DND-41 (cell line): ENCODE measurements around the gene SEMA6A.

Source experiments
- ATAC-seq: fragments of 200-7000 bp; cut with Tn5 transposase; 3 replicates; pipeline ENCODE4 v1.9.1; 2021; ENCODE audit warnings: low read depth; ENCODE audit not compliant: insufficient read depth
- DNase-seq: peaks from one replicate; pipeline ENCODE4 v3.0.0-alpha.2; 2020
- H2AFZ ChIP-seq: 2 replicates; pipeline ENCODE4 v1.6.0; 2012; ENCODE audit warnings: low read depth, low read length
- H3K27ac ChIP-seq: 2 replicates; pipeline ENCODE4 v1.5.1; 2012; ENCODE audit warnings: low read length, inconsistent platforms
- H3K27me3 ChIP-seq: fragments of 200-600 bp; sonication (generic); 2 replicates; pipeline ENCODE4 v1.6.0; 2012; ENCODE audit warnings: low read length, mild to moderate bottlenecking, inconsistent platforms; ENCODE audit not compliant: insufficient read depth, poor library complexity
- H3K36me3 ChIP-seq: 2 replicates; pipeline ENCODE4 v1.5.1; 2012; ENCODE audit warnings: low read length, inconsistent platforms; ENCODE audit not compliant: insufficient read depth
- H3K4me1 ChIP-seq: 2 replicates; pipeline ENCODE4 v1.5.1; 2012; ENCODE audit warnings: mild to moderate bottlenecking, low read length; ENCODE audit not compliant: insufficient read depth
- H3K4me2 ChIP-seq: 2 replicates; pipeline ENCODE4 v1.6.0; 2012; ENCODE audit warnings: mild to moderate bottlenecking, moderate library complexity, low read length, inconsistent platforms; ENCODE audit not compliant: insufficient read depth
- H3K4me3 ChIP-seq, 2 experiments: fragments of 200-600 bp in 1 of 2; shearing (Covaris generic) in 1 of 2; 2 replicates each; pipeline ENCODE4 v1.5.1; 2012 to 2016; ENCODE audit warnings: inconsistent platforms in 2 of 2, low read length in 2 of 2, mild to moderate bottlenecking in 2 of 2, low read depth in 1 of 2, moderate library complexity in 1 of 2
- H3K79me2 ChIP-seq: 2 replicates; pipeline ENCODE4 v1.6.0; 2012; ENCODE audit warnings: low read length, inconsistent platforms; ENCODE audit not compliant: insufficient read depth
- H3K9ac ChIP-seq: 2 replicates; pipeline ENCODE4 v1.6.0; 2012; ENCODE audit warnings: low read depth, mild to moderate bottlenecking, inconsistent platforms, low read length, moderate library complexity
- H3K9me3 ChIP-seq: 2 replicates; pipeline ENCODE4 v1.5.1; 2012; ENCODE audit warnings: low read length, moderate library complexity, mild to moderate bottlenecking, inconsistent platforms; ENCODE audit not compliant: insufficient read depth, severe bottlenecking
- H4K20me1 ChIP-seq: 2 replicates; pipeline ENCODE4 v1.6.0; 2012; ENCODE audit warnings: low read length; ENCODE audit not compliant: insufficient read depth
- EZH2 ChIP-seq: IDR thresholded peaks from 3 replicates; pipeline ENCODE4 v1.6.1; 2012; ENCODE audit warnings: borderline replicate concordance, low read depth, mild to moderate bottlenecking, moderate library complexity, low read length, inconsistent platforms; ENCODE audit not compliant: severe bottlenecking
- TF ChIP-seq, protein P1 (sequence below): IDR thresholded peaks from 2 replicates; pipeline ENCODE4 v1.5.1; 2012; ENCODE audit warnings: borderline replicate concordance, low read length, moderate library complexity, mild to moderate bottlenecking; ENCODE audit not compliant: poor library complexity, severe bottlenecking; ENCODE audit errors: extremely low read depth

The SEMA6A gene

DNA sequence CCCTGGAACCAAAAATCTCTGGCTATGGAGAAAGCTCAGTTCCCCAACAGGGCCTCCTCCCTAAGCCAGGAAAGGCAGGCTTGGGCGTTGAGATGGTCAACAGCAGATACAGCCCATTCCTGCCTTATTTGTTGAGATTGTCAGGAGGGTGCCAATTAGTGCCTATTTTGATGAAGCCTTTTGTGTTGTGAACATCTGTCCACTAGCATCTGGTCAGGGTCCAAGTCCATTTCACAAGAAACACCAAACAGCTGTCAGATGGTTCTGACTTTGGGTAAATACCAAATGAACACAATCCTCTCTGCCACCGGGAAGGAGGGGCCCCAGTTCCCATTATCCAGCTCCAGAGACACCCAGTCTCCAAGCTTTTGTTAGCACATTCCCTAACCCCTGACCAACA, 19.9 kb downstream of the SEMA6A start:
- ATAC-seq (no peak), DNase-seq (no peak)
- no peak for TF ChIP-seq EZH2
- TF ChIP-seq, protein P1, sequence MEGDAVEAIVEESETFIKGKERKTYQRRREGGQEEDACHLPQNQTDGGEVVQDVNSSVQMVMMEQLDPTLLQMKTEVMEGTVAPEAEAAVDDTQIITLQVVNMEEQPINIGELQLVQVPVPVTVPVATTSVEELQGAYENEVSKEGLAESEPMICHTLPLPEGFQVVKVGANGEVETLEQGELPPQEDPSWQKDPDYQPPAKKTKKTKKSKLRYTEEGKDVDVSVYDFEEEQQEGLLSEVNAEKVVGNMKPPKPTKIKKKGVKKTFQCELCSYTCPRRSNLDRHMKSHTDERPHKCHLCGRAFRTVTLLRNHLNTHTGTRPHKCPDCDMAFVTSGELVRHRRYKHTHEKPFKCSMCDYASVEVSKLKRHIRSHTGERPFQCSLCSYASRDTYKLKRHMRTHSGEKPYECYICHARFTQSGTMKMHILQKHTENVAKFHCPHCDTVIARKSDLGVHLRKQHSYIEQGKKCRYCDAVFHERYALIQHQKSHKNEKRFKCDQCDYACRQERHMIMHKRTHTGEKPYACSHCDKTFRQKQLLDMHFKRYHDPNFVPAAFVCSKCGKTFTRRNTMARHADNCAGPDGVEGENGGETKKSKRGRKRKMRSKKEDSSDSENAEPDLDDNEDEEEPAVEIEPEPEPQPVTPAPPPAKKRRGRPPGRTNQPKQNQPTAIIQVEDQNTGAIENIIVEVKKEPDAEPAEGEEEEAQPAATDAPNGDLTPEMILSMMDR = no peak
- Histone ChIP-seq H3K79me2 (no peaks in the 10 kb centered on the region), H3K27ac (no peak overlapping the region), H3K4me3 (no peak overlapping the region), H3K4me1 (no peaks in the 10 kb centered on the region), H3K27me3 (no peaks in the 10 kb centered on the region), H3K36me3 (no peaks in the 10 kb centered on the region), H3K9me3 (no peaks in the 10 kb centered on the region), H3K4me2 (no peak overlapping the region), H2AFZ (no peak overlapping the region), H3K9ac (no peak overlapping the region), H4K20me1 (no peaks in the 10 kb centered on the region)

DNA sequence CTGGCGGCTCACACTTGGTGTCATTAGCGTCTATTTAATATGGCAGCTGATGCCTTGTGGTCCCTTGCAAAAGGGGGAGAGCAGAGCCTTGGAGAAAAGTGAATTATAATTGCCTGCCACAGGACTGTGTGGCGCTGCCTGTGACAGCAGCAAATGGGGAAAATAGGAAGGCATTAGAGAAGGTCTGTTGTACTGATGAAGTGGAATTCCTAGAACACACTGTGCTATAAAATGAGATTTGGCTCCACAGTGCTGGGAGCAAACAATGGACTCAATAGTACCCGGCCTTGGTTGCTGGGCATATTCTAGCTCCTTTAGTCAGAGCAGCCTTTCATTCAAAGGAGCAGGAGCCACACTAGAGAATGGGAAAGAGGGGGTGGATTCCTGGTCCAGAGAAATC, 21.3 kb downstream of the SEMA6A start:
- H3K27ac ChIP-seq = no peak overlapping the region

DNA sequence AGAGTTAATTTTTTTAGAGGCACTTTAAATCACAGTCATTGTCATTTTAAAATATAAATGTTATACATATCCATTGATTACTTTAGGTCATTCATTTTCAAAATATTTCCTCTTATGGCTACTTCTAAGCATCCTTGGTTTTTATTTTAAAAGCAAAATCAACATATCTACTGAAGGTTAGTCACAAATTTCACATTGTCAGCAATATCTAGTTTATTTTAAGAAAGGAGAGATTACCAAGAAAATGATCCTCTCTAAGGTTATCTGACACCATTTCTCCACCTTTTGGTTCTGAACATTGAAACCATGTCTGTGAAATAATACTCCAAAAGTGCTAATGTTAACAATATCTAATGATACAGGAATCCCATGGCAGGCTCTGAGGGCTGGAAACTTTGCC, 24.5 kb downstream of the SEMA6A start:
- Histone ChIP-seq H3K9me3 (peaks cover 11% of the 10 kb centered on the region), H3K79me2 (no peaks in the 10 kb centered on the region), H2AFZ (no peak overlapping the region), H3K36me3 (no peaks in the 10 kb centered on the region), H3K27ac (no peak overlapping the region), H4K20me1 (no peaks in the 10 kb centered on the region), H3K9ac (no peak overlapping the region), H3K27me3 (no peaks in the 10 kb centered on the region), H3K4me1 (no peaks in the 10 kb centered on the region), H3K4me3 (no peak overlapping the region), H3K4me2 (no peak overlapping the region)
- no peak for DNase-seq
- no peak for TF ChIP-seq EZH2
- TF ChIP-seq, protein P1 = no peak
- no peak for ATAC-seq

More for the DNA sequence above, 21.3 kb downstream of the SEMA6A start:
- no peaks in the 10 kb centered on the region for H3K9me3 ChIP-seq
- no peak overlapping the region for H3K9ac ChIP-seq
- no peak for TF ChIP-seq EZH2
- TF ChIP-seq, protein P1 = no peak
- H3K4me2 ChIP-seq = no peak overlapping the region
- no peaks in the 10 kb centered on the region for H4K20me1 ChIP-seq
- no peak overlapping the region for H3K4me3 ChIP-seq
- H3K79me2 ChIP-seq = no peaks in the 10 kb centered on the region
- no peak overlapping the region for H2AFZ ChIP-seq
- no peaks in the 10 kb centered on the region for H3K36me3 ChIP-seq
- ATAC-seq (no peak), DNase-seq (no peak)
- no peaks in the 10 kb centered on the region for H3K4me1 ChIP-seq
- H3K27me3 ChIP-seq = no peaks in the 10 kb centered on the region

DNA sequence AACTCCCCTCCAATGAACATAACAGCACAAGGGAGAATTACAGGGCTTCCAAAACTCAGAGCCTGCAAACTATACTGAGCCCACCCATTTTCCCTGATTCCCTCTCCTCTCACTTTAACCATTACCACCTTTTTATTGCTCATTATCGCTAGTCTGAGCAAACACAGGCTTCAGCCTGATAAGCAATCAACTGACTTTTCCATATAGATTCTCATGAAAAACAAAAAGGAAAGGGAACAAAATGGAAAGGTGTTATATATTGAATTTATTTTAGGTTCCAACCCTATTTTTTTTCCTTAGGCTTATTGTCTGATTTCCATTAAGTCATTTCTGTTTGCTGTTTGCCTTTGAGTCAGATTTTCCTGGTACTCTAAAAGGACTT, 27.9 kb downstream of the SEMA6A start:
- no peak for DNase-seq
- no peaks in the 10 kb centered on the region for H3K36me3 ChIP-seq
- no peak overlapping the region for H3K27ac ChIP-seq
- no peak for ATAC-seq
- TF ChIP-seq EZH2 = no peak
- TF ChIP-seq, protein P1 = no peak
- H4K20me1 ChIP-seq = no peaks in the 10 kb centered on the region
- H3K79me2 ChIP-seq = no peaks in the 10 kb centered on the region
- no peak overlapping the region for H3K4me2 ChIP-seq
- H3K9ac ChIP-seq = no peak overlapping the region
- no peak overlapping the region for H3K4me3 ChIP-seq
- H3K9me3 ChIP-seq = peaks cover 12% of the 10 kb centered on the region
- H3K27me3 ChIP-seq = no peaks in the 10 kb centered on the region
- H3K4me1 ChIP-seq = no peaks in the 10 kb centered on the region
- no peak overlapping the region for H2AFZ ChIP-seq
